Stimulated activated CD8-positive, alpha-beta memory T cell treated with anti-CD3 and anti-CD28 coated beads, Interleukin-15, amount 100 ng/mL, for 4 hours (primary cell): ENCODE results near the gene KCNIP3.
"Not testable (repeated sequence)": the region's sequence is repeated elsewhere in the genome, so short reads cannot be mapped to it uniquely, and the experiment has no call there.

Experiments used
- DNase-seq, 2 donors: peaks; one replicate each; pipeline ENCODE4 v3.0.0-alpha.2; 2020; ENCODE audit warnings: low read depth in 2 of 2

KCNIP3 gene

DNA sequence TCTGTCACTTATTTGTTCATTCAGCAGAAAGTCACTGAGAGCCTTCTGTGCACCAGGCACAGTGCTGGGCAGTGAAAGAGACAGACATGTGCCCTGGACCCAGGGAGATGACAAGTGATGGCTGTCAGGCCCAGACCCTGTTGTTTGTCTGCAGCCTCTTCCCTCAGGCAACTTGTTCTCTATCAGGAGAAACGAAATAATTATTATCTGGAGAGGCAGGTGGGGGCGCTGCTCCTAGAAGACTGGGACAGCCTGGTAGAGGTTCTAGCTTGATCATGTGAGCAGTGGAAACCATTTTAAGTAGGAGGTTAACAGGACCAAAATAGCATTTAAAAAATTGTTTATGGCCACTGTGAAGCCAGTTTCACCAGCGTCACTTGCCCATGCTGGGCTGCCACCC is 107.5 kb downstream of the KCNIP3 start:
- not testable (repeated sequence) for DNase-seq

DNA sequence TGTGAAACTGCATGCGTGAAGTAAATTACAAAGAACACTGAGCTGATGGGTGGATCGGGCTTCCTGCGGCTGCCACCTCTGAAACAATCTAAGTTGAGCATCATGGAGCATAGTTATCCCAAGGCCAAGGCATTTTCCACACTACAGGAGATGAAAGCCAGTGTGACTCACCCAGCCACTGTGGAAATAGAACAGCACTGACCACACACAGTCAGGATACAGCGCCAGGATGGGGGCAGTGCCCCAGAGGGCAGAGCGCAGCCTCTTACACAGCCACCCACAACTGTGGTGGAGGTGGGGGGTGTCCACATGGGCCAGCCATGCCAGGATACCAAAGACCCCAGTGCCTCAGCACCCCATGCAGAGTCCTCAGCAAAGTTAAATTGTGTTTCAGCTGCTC is 114.1 kb downstream of the KCNIP3 start:
- not testable (repeated sequence) for DNase-seq

DNA sequence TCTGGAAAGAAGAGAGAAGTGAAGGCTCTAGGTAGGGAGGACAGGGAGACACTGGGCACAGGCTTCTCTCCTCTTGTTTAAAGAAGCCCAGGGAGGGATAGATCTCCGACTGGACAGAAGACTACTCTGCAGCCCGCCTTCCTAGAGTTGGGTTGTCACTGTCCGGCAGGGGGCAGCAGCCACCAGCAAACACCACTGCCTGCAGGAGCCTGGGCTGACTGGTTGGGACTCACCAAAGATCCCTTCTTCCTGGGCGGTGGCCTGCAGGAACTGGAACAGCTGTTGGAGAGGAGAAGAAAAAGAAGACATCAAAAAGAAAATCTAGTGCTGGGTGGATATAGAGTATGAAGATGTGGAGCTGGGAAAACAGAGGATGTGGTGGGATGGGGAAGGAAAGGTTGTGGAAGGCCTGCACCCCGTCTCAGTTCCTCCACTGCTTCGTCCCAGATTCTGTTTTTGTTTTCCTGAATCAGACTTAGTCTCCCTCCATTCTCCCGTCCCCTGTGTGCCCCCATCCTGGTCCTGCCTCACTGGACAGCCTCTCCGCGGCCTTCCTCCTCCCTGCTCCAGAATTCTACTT is 117.0 kb downstream of the KCNIP3 start:
- not testable (repeated sequence) for DNase-seq

DNA sequence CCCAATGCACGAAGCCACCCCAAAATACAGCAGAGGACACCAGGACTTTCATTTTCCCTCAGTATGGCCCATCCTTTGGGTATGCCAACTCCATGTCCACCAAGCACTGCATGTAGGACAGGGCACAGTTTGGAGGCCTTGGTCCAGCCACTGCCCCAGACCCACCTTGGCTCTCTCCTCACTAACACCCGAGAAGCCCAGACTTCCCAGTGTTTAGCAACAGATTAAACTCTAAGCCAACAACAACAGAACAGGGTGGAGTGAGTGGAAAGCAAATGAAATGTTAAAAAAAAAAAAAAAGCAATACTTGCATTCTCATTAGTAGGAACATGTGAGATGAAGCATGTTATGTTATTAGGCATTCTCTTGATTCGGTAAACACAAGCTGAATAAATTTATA is 118.0 kb downstream of the KCNIP3 start:
- DNase-seq, result not testable (repeated sequence)

DNA sequence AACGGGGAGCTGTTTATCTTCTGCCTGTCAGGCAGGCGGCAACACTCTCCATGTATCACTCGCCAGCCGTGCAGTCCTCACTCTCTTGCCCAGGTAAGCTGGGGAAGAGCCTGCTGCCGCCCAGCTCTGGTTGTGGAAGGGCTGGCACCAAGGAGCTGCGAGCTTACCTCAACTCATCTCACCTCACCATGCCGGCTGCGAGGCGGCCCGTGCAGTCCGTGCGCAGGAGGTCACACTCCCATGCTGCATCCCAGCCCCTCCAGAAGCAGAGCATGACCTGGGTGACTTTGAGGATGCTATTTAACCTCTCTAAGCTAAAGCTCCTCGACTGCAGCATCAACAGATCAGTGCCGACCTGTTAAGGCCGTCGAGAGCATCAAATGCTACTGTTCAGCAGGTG is 118.4 kb downstream of the KCNIP3 start:
- DNase-seq, result not testable (repeated sequence)

DNA sequence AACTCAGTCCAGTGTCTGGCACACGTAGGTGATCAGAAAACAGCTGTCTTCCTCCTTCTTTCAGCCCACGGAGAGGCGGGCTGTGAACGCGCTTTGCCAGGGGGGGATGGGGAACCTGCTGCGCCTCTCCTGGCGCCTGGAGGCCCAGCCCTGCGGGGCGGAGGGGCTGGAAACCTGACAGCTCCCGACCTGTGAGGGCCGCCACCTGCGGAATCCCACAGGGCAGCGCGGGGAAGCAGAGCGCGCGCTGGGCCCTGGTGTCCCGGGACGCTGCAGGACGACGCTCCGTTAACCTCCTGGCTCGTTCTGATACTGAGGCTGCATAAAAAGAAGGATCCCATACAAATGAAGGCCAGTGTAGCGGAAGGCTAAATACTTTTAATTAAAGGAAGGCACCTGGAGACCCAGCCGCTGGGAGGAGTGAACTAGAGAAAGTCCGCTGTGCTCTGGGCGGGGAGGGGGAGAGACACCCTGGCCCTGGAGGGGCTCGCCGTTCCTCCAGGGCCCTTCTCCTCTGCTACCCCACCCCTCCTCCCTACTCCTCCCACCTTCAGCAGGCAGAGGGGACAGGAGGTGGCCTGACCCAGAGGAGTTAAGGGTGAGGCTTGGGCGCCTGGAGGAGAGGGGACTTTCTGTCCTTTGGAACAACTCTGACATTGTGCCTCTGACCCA is 130.2 kb downstream of the KCNIP3 start:
- not testable (repeated sequence) for DNase-seq

DNA sequence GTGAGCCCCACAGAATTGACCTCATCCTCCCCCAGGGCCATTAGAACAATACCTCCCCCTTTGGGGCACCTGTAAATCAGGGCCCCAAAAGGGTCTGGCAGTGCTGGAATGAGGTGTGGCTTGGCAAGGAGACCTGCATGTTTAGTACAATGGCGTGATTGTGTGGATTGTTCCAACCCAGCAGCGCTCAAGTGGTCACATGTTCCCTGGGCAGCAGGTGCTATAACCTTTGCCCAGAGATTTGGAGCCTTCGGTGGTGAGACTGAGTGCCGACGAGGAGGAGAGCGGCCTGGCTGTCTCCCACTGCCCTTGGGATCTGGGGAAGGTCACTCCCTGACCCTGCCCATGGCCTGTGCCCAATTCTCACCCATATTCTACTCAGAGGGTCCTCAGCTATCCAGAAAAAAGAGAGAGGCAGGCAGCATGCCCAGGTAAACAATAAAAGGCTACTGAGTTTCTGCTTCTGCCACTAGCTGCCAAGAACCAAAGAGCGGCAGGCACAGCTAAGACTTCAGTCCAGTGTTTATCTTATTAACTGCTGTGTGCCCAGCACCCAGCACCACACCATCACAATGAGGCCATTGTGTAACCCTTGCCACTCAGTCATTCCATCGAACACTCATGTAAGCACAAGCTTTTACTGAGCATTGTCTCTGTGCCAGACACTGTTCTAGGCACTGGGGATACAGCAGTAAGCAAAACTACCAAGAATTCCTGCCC is 132.8 kb downstream of the KCNIP3 start:
- DNase-seq, result not testable (repeated sequence)

DNA sequence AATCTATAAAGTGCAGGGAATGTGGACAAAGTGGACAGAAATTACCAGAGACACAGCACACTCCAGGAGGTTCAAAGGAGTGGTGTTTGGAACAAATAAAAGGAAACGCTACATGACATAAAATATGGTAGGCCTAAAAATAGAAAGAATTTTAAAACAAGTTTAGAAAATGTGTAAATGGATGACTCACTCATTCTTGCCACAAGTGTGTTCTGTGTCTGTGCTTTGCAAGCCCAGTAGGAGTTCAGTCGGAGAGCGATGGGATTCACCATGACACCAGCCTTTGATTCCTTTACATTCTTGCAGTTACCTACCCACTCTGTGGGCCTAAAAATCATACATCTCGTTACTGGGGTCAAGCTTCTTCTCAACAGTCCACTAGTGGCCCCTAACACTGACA is 136.2 kb downstream of the KCNIP3 start:
- DNase-seq, result not testable (repeated sequence)

DNA sequence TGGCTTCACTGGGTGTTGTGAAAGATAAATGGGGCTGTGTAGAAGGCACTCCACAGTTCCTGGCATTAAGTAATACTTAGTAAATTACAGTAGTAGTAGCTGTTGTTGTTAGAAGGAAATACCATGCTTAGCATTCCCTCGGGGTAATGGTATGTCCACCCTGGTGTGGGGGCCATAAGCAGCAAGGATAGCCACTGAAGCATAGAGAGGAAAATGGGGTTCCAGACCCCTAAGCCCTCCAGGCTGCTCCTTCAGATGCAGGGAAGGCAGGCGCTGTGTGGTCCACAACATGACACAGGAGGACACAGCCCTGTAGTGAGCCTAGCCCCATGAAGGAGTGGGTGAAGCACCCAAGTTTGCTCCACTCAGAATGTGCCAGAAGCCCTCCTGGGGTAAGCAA is 136.8 kb downstream of the KCNIP3 start:
- not testable (repeated sequence) for DNase-seq

DNA sequence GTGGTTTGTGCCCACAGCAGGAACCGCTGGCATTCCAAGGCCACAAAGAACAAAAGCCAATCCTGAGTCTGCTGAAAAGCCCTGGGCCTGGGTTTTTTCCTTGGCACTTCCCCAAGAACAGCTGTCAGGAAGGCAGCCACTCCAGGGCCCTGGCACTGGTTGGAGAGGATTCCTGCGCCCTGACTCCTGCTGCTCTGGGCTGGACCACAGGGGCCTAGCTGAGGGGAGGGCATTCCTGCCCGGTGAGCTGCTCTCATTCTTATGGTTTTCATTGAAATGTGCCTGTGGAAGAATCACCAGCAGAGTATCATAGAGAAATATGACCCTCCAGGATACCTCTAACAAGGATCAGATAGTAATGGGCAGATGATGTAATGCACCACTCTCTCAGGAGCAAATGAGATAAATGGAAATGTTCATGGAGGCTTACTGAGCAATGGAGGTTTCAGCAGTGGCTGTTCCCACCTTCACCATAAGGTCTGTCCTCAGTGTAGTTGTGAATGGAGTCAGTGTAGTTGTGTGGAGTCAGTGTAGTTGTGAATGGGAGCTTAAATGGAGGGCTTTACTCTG is 137.4 kb downstream of the KCNIP3 start:
- DNase-seq, result not testable (repeated sequence)

DNA sequence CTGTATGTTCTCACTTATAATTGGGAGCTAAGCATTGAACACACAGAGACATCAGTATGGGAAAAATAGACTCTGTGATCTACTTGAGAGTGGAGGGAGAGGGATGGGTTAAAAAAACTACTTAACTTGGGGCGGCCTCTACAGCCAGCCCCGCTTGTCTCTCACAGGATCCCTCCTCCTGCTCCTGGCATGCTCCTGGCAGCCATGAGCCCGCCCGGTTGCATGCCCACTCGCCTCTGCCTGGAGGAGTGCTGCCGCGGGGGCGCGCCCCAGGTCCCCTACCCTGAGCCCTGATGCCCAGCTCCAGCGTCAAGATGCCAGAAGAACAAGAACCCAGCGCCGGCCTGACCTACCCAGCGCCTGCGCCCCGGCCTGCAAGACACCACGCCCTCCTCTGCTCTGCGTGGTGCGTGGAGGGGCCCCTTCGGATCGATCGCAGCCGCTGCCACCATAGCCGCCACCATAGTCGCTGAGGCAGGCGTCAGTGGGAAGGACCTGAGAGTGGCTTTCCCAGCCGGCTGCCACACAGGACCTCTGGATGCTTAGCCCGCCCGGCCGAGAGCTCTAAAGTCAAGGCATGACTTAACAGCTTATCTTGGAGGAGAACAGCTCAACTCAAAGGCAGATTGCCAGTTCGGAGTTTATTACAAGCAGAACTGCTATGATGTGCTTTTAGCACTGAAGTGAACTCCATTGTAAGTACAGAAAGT is 138.2 kb downstream of the KCNIP3 start:
- not testable (repeated sequence) for DNase-seq
